Lung (tissue), 12 donors: ENCODE results near the gene IFITM1. TPM values are rescaled to one million over a fixed set of nuclear protein-coding genes. Genes with fewer than 3 reads are reported as not detected.

Experiments
- ATAC-seq: fragments of 200-7000 bp; cut with Tn5 transposase; one replicate; pipeline ENCODE4 v1.9.1; 2020; ENCODE audit warnings: moderate number of reproducible peaks; ENCODE audit not compliant: insufficient read depth, low FRiP score
- DNase-seq, 3 donors: peaks; one replicate each; pipeline ENCODE4 v3.0.0-alpha.2; 2013 to 2017
- H3K27ac ChIP-seq, 2 donors: one replicate each; pipeline ENCODE4 v1.5.1; 2013; ENCODE audit warnings: mild to moderate bottlenecking in 2 of 2, moderate library complexity in 2 of 2, control low read depth in 1 of 2, inconsistent platforms in 1 of 2, low read depth in 1 of 2, low read length in 1 of 2
- H3K27me3 ChIP-seq, 3 donors: one replicate each; pipeline ENCODE4 v1.5.1; 2013; ENCODE audit warnings: low read length in 2 of 3; ENCODE audit not compliant: control insufficient read depth in 3 of 3, insufficient read depth in 3 of 3
- H3K36me3 ChIP-seq, 4 donors: one replicate each; pipeline ENCODE4 v1.5.1; 2013; ENCODE audit warnings: low read length in 4 of 4, mild to moderate bottlenecking in 1 of 4, moderate library complexity in 1 of 4; ENCODE audit not compliant: control insufficient read depth in 4 of 4, insufficient read depth in 4 of 4
- H3K4me1 ChIP-seq, 5 donors: one replicate each; pipeline ENCODE4 v1.5.1; 2013; ENCODE audit warnings: low read length in 5 of 5, mild to moderate bottlenecking in 2 of 5, moderate library complexity in 1 of 5; ENCODE audit not compliant: control insufficient read depth in 5 of 5, insufficient read depth in 5 of 5
- H3K4me3 ChIP-seq: one replicate; pipeline ENCODE4 v1.5.1; 2013; ENCODE audit warnings: mild to moderate bottlenecking, control low read depth, moderate library complexity
- H3K9ac ChIP-seq, 2 donors: one replicate each; pipeline ENCODE4 v1.5.1; 2013; ENCODE audit warnings: low read length in 2 of 2, control low read depth in 1 of 2; ENCODE audit not compliant: insufficient read depth in 1 of 2
- H3K9me3 ChIP-seq, 4 donors: one replicate each; pipeline ENCODE4 v1.5.1; 2013; ENCODE audit warnings: low read length in 3 of 4, mild to moderate bottlenecking in 1 of 4, moderate library complexity in 1 of 4; ENCODE audit not compliant: control insufficient read depth in 4 of 4, insufficient read depth in 3 of 4
- WGBS, 2 donors: extraction: QIAGEN DNeasy Blood & Tissue Kit; methylation state at CpG; one replicate each; pipeline ENCODE4 v1.1.7; 2013; 5-methylcytosine and 5-hydroxymethylcytosine counted together
- polyA plus RNA-seq, 2 donors: library from polyadenylated mRNA; stranded (reverse); fragments of 200-250 nt; gene quantifications; one replicate each; pipeline ENCODE4 v1.2.1, GENCODE V29; 2013
- total RNA-seq, 2 donors: library from RNA; depleted of rRNA in 1 of 2; stranded (reverse); fragments of >200 nt in 1 of 2; gene quantifications; one replicate each; pipeline ENCODE4 v1.2.1, GENCODE V29; 2014 to 2021
- TF ChIP-seq, protein P1 (sequence below): IDR thresholded peaks from 2 replicates; pipeline ENCODE4 v1.5.1; 2012; ENCODE audit warnings: mild to moderate bottlenecking; ENCODE audit errors: control extremely low read depth, extremely low read depth
- donor health status: control.
- donor health status: control.
- donor health status: Bipolar disorder and iron deficiency.
- donor health status: healthy.
- donor health status: DM: yes; HTN: yes; CAD: no.

The IFITM1 gene
- total and polyA plus RNA-seq, 4 donors: 53.3 to 531 (median 189) TPM

DNA sequence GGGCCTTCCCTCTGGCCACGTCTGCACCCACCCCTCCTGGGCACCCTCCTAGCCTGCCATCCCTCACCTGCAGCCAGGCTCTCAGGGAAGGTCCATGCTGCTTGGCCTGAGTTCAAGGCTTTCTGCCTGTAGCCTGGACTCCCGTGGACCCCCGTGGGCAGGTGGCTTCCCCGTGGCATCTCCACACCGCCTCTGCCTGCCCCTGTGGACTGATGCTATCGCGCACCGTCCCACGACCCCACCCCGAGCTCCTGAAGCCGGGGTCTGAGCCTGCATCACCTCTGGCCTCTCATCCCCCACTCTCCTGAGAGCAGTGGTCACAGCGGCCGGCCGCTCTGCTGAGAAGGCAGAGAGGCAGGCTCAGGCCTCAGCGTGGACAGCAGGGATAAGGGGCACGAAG, 19.1 kb upstream of the IFITM1 start:
- H3K27me3 ChIP-seq: no peaks in the 10 kb centered on the region
- DNase-seq: no peak
- H3K36me3 ChIP-seq: peaks cover 0 to 23% (median 0%) of the 10 kb centered on the region in 4 donors
- TF ChIP-seq, protein P1, sequence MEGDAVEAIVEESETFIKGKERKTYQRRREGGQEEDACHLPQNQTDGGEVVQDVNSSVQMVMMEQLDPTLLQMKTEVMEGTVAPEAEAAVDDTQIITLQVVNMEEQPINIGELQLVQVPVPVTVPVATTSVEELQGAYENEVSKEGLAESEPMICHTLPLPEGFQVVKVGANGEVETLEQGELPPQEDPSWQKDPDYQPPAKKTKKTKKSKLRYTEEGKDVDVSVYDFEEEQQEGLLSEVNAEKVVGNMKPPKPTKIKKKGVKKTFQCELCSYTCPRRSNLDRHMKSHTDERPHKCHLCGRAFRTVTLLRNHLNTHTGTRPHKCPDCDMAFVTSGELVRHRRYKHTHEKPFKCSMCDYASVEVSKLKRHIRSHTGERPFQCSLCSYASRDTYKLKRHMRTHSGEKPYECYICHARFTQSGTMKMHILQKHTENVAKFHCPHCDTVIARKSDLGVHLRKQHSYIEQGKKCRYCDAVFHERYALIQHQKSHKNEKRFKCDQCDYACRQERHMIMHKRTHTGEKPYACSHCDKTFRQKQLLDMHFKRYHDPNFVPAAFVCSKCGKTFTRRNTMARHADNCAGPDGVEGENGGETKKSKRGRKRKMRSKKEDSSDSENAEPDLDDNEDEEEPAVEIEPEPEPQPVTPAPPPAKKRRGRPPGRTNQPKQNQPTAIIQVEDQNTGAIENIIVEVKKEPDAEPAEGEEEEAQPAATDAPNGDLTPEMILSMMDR: no peak
- WGBS, 2 donors: 90 to 96% methylated on average over 16 of the region's 16 CpGs
- no peaks in the 10 kb centered on the region for H3K9me3 ChIP-seq
- ATAC-seq: no peak
- H3K9ac ChIP-seq: no peak overlapping the region
- no peak overlapping the region for H3K4me3 ChIP-seq
- no peak overlapping the region for H3K27ac ChIP-seq
- H3K4me1 ChIP-seq: peaks cover 0 to 8% (median 0%) of the 10 kb centered on the region in 5 donors

DNA sequence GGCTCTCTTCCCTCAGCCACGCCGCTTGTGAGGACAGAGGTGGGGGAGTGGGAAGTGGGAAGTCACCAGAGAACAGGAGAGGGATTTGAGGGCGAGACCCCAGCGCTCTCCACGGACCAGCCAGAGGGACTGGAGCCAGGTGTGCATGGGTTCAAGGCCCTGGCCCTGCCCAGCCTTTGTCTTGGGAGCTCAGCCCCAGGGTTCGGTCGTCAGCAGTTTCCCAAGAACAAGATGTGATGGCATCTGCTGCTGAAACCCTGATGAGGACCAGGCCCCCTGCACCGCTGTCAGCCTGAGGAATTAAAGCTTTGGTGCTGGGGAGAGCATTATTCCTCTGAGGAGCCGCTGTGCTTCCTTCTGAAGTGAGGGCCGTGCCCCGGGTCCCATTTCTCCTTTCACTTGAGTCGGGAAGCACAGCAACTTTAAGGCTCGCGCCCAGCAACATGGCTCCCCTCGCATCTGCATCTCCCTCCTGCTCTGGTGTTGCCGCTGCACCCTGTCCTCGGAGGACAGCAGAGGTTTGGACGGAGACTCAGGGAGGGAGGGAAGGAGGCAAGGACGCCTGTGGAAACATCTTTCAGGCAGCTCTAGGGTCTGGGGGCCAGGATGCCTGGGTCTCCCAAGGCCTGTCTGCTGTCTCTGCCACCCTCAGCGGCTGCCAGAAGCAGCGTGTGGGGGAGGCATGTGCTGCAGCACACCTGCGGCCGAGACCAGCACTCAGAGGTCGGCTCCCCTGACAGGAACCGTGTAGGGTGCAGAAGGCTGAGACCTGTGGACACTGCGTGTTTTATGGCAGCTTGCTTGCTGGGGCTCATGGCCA, 18.3 kb upstream of the IFITM1 start:
- H3K9ac ChIP-seq: no peak overlapping the region
- H3K36me3 ChIP-seq: peaks cover 0 to 23% (median 0%) of the 10 kb centered on the region in 4 donors
- no peak for DNase-seq
- no peaks in the 10 kb centered on the region for H3K9me3 ChIP-seq
- H3K4me1 ChIP-seq: peaks cover 0 to 5% (median 0%) of the 10 kb centered on the region in 5 donors
- no peak overlapping the region for H3K27ac ChIP-seq
- 86 to 88% methylated on average over 26 of the region's 26 CpGs for WGBS, 2 donors
- no peak for ATAC-seq
- TF ChIP-seq, protein P1: no peak
- H3K27me3 ChIP-seq: peaks cover 0 to 5% (median 4%) of the 10 kb centered on the region in 3 donors
- no peak overlapping the region for H3K4me3 ChIP-seq

DNA sequence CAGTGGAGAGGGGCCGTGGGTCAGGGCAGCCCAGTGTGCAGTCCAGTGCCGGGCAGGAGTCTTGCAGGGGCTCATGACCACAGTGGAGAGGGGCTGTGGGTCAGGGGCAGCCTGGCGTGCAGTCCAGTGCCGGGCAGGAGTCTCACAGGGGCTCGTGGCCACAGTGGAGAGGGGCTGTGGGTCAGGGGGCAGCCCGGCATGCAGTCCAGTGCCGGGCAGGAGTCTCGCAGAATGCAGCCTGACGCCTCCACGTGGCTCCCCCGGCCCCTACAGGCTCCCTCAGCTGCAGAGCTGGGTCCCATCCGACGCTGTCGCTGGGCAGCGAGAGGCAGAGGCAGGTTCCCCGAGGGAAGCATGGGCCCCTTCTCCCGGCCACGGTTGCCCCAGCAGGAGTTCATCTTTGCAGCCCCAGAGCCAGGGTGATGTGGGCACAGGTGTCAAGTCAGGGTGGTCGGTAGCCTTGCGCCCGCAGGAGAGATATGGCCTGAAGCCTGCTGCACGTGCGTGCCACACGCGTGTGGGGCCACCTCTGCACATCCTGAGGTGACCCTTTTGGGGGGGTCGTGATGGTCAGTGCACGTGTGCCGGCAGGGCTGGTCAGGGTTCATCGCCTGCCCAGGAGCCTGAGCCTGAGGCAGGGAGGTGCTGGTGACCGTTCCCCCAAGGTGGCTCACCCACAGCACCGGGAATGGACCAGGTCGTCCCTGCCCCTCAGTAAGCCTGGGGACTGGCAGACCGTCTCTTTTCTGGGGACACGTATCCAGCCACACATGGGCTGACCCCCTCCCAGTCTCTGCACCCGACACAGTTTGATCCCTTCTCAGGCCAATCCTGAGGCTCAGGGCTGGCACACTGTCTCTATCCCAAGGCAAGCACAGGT, 17.4 kb upstream of the IFITM1 start:
- TF ChIP-seq, protein P1: no peak
- Histone ChIP-seq H3K27ac (no peak overlapping the region), H3K36me3 (peaks cover 0 to 19% (median 0%) of the 10 kb centered on the region in 4 donors), H3K9ac (no peak overlapping the region), H3K4me1 (peaks cover 0 to 4% (median 0%) of the 10 kb centered on the region in 5 donors), H3K9me3 (no peaks in the 10 kb centered on the region), H3K4me3 (no peak overlapping the region), H3K27me3 (peaks cover 0 to 8% (median 6%) of the 10 kb centered on the region in 3 donors)
- DNase-seq (no peak), ATAC-seq (no peak)
- 77 to 85% methylated on average over 35 of the region's 35 CpGs for WGBS, 2 donors
